Nephron (organoid): ENCODE data around the gene PPP1R16B.

ENCODE experiments used
- H3K27ac Mint-ChIP-seq, 3 experiments: 2 replicates each; pipeline ENCODE4 v1.8.0; 2020; ENCODE audit warnings: mixed read lengths in 3 of 3, mild to moderate bottlenecking in 2 of 3, moderate library complexity in 1 of 3
- H3K27me3 Mint-ChIP-seq: 2 replicates; pipeline ENCODE4 v1.8.0; 2021; ENCODE audit warnings: low read depth, mild to moderate bottlenecking, moderate library complexity, mixed read lengths
- H3K36me3 Mint-ChIP-seq: 2 replicates; pipeline ENCODE4 v1.8.0; 2020; ENCODE audit warnings: low read depth, mixed read lengths
- H3K4me1 Mint-ChIP-seq: 2 replicates; pipeline ENCODE4 v1.8.0; 2020; ENCODE audit warnings: mixed read lengths
- H3K4me3 Mint-ChIP-seq, 3 experiments: 2 replicates each; pipeline ENCODE4 v1.8.0; 2020; ENCODE audit warnings: mild to moderate bottlenecking in 3 of 3, mixed read lengths in 3 of 3, moderate library complexity in 2 of 3
- H3K9me3 Mint-ChIP-seq: 2 replicates; pipeline ENCODE4 v1.8.0; 2020; ENCODE audit warnings: mixed read lengths
- TF ChIP-seq, protein P1 (sequence below), 3 experiments: fragments of 200-600 bp; sonication (generic); IDR thresholded peaks; one replicate each; pipeline ENCODE4 v1.5.0; 2021; ENCODE audit warnings: antibody characterized with exemption in 3 of 3; ENCODE audit not compliant: unreplicated experiment in 3 of 3

PPP1R16B gene

DNA sequence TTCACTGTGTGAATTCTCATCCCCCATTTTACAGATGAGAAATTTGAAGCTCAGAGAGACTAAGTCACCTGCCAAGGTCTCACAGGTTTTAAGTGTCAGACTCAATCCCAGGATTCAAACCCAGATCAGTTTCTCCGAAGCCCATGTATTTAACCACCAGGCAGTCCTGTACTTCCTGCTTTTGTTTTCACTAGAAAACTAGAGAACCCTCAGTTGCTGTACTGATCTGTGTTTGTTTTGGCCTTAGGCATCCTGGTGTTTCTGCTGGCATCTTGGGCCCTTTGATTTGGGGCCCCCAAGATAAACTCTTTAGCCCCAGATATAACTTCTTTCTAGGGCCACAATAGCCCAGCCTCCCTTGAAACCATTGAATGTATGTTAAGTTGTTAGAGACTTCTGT lies 36.5 kb downstream of the PPP1R16B start:
- no peak overlapping the region for H3K27ac Mint-ChIP-seq
- H3K27me3 Mint-ChIP-seq = peaks cover 18% of the 10 kb centered on the region
- TF ChIP-seq, protein P1, sequence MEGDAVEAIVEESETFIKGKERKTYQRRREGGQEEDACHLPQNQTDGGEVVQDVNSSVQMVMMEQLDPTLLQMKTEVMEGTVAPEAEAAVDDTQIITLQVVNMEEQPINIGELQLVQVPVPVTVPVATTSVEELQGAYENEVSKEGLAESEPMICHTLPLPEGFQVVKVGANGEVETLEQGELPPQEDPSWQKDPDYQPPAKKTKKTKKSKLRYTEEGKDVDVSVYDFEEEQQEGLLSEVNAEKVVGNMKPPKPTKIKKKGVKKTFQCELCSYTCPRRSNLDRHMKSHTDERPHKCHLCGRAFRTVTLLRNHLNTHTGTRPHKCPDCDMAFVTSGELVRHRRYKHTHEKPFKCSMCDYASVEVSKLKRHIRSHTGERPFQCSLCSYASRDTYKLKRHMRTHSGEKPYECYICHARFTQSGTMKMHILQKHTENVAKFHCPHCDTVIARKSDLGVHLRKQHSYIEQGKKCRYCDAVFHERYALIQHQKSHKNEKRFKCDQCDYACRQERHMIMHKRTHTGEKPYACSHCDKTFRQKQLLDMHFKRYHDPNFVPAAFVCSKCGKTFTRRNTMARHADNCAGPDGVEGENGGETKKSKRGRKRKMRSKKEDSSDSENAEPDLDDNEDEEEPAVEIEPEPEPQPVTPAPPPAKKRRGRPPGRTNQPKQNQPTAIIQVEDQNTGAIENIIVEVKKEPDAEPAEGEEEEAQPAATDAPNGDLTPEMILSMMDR (IDR thresholded peaks at IDR 0.05; ENCODE audit: unreplicated experiment in 3 of 3) = no peak
- H3K4me1 Mint-ChIP-seq = no peaks in the 10 kb centered on the region
- no peak overlapping the region for H3K4me3 Mint-ChIP-seq
- no peaks in the 10 kb centered on the region for H3K36me3 Mint-ChIP-seq
- H3K9me3 Mint-ChIP-seq = no peaks in the 10 kb centered on the region

DNA sequence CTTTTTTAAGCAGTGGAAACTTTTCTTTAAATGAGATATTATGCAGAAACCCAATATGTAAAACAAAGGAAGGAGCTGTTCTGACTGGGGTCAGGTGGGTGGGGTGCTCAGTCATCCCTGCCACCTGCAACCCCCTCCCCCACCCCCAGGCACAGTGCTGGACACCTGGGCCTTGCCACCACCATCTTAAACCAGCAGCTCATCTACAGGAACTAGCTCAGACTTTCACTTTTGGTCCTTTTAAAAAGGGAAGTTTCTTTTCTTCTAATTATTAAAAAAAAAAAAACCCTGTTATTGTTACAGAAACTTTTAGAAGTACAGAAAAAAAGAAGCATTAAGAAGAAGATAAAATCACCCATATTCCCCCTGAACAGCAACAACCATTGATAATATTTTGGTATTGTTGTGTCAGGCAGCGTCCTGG lies 37.1 kb downstream of the PPP1R16B start:
- TF ChIP-seq, protein P1 (IDR thresholded peaks at IDR 0.05; ENCODE audit: unreplicated experiment in 3 of 3) = no peak
- Mint-ChIP-seq H3K9me3 (no peaks in the 10 kb centered on the region), H3K36me3 (no peaks in the 10 kb centered on the region), H3K4me3 (no peak overlapping the region), H3K4me1 (no peaks in the 10 kb centered on the region), H3K27me3 (peaks cover 18% of the 10 kb centered on the region), H3K27ac (no peak overlapping the region)

DNA sequence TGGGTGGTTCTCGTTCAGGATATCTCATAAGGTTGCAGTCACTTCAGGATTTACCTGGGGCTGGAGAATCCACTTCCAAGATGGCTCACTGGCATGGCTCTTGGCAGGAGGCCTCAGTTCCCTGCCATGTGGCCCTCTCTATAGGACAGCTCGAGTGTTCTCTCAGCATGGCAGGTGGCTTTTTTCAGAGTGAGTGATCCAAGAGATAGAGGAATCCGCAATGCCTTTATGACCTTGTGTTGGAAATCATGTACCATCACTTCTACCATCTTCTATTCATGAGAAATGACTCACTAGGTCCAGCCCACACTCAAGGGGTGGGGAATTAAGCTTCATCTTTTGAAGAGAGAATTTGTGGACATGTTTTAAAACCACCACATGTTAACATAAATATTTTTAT lies 37.8 kb downstream of the PPP1R16B start:
- H3K27me3 Mint-ChIP-seq = peaks cover 18% of the 10 kb centered on the region
- H3K36me3 Mint-ChIP-seq = no peaks in the 10 kb centered on the region
- H3K4me1 Mint-ChIP-seq = no peaks in the 10 kb centered on the region
- no peak overlapping the region for H3K4me3 Mint-ChIP-seq
- TF ChIP-seq, protein P1 (IDR thresholded peaks at IDR 0.05; ENCODE audit: unreplicated experiment in 3 of 3) = no peak
- no peaks in the 10 kb centered on the region for H3K9me3 Mint-ChIP-seq
- H3K27ac Mint-ChIP-seq = no peak overlapping the region

DNA sequence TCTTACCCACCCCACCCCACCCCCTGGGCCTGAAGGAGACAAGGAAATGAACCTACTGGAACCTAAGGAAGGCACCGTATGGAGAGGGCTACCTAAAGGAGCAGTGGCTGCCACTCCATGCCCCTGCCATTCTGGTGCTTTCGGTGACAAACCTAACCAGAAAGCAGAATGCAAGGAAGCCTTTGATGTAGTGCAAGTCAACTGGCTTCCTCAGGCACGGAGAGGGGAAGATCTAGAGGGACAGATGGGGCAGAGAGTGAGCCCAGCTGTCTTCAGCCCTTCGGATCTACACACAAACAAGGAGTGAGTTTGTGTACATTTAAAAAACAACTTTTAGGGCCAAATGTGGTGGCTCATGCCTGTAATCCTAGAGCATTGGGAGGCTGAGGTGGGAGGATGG lies 39.5 kb downstream of the PPP1R16B start:
- Mint-ChIP-seq H3K4me3 (no peak overlapping the region), H3K27ac (no peak overlapping the region), H3K36me3 (no peaks in the 10 kb centered on the region), H3K9me3 (no peaks in the 10 kb centered on the region), H3K27me3 (peaks cover 22% of the 10 kb centered on the region), H3K4me1 (no peaks in the 10 kb centered on the region)
- TF ChIP-seq, protein P1 (IDR thresholded peaks at IDR 0.05; ENCODE audit: unreplicated experiment in 3 of 3) = no peak

DNA sequence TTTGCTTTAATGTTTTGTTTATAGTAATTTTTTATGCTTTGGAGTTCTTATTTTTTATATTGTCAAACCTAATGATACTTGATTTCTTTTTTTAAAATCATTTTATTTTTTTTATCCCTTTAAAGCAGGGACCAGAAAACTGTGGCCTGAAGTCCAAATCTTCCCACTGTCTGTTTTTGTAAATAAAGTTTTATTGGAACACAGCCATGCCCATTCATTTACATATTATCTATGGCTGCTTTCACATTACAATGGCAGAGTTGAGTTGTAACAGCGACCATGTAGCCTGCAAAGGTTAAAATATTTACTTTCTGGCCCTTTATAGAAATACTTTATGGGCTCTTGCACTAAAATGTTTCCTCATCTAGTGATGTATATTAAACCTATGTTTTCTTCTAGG lies 42.3 kb downstream of the PPP1R16B start:
- no peaks in the 10 kb centered on the region for H3K9me3 Mint-ChIP-seq
- no peaks in the 10 kb centered on the region for H3K4me1 Mint-ChIP-seq
- H3K27ac Mint-ChIP-seq = no peak overlapping the region
- TF ChIP-seq, protein P1 (IDR thresholded peaks at IDR 0.05; ENCODE audit: unreplicated experiment in 3 of 3) = no peak
- peaks cover 17% of the 10 kb centered on the region for H3K27me3 Mint-ChIP-seq
- H3K4me3 Mint-ChIP-seq = no peak overlapping the region
- no peaks in the 10 kb centered on the region for H3K36me3 Mint-ChIP-seq

DNA sequence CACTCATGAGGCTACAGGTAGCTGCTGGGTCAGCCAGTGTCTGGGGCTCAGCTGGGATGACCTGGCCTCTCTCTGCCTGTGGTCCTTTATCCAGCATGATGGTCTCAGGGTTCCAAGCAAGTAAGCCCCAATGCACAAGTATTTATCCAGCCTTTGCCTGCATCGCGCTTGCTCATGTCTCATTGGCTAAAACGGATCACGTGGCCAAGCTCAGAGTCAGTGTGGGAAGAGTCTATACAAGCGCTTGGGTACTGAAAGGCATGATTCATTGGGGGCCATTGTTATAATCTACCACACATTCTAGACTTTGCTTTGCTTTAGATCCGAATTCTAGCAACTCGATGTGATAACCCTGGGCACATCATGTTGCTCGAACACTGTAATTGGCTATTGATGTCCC lies 48.3 kb downstream of the PPP1R16B start:
- Mint-ChIP-seq H3K27me3 (peaks cover 46% of the 10 kb centered on the region), H3K9me3 (no peaks in the 10 kb centered on the region)

More for the DNA sequence above, 48.3 kb downstream of the PPP1R16B start:
- Mint-ChIP-seq H3K36me3 (no peaks in the 10 kb centered on the region), H3K4me3 (no peak overlapping the region), H3K4me1 (no peaks in the 10 kb centered on the region), H3K27ac (no peak overlapping the region)
- TF ChIP-seq, protein P1 (IDR thresholded peaks at IDR 0.05; ENCODE audit: unreplicated experiment in 3 of 3) = no peak
